DMS153 treated with DMSO at 0.1 percent for 48 hours (cell line): ENCODE data around the gene DNAJC27.

Experiments
- DNase-seq: peaks from one replicate; lab custom pipeline; 2025; ENCODE audit not compliant: unreplicated experiment; lab: John Stamatoyannopoulos, UW

DNAJC27 gene

GRCh38 chr2:24909555-24910177 lies 62.1 kb downstream of the DNAJC27 start:
- no peak for DNase-seq

- DNase-seq: no peak
Measured at GRCh38 chr2:24908461-24908901, 63.3 kb downstream of the DNAJC27 start.

GRCh38 chr2:24907116-24907515 lies 64.6 kb downstream of the DNAJC27 start:
- no peak for DNase-seq

- no peak for DNase-seq
Measured at GRCh38 chr2:24906466-24906865, 65.3 kb downstream of the DNAJC27 start.

GRCh38 chr2:24903161-24904103 lies 68.3 kb downstream of the DNAJC27 start:
- DNase-seq: no peak

- no peak for DNase-seq
Measured at GRCh38 chr2:24899361-24899910, 72.3 kb downstream of the DNAJC27 start.

DNA sequence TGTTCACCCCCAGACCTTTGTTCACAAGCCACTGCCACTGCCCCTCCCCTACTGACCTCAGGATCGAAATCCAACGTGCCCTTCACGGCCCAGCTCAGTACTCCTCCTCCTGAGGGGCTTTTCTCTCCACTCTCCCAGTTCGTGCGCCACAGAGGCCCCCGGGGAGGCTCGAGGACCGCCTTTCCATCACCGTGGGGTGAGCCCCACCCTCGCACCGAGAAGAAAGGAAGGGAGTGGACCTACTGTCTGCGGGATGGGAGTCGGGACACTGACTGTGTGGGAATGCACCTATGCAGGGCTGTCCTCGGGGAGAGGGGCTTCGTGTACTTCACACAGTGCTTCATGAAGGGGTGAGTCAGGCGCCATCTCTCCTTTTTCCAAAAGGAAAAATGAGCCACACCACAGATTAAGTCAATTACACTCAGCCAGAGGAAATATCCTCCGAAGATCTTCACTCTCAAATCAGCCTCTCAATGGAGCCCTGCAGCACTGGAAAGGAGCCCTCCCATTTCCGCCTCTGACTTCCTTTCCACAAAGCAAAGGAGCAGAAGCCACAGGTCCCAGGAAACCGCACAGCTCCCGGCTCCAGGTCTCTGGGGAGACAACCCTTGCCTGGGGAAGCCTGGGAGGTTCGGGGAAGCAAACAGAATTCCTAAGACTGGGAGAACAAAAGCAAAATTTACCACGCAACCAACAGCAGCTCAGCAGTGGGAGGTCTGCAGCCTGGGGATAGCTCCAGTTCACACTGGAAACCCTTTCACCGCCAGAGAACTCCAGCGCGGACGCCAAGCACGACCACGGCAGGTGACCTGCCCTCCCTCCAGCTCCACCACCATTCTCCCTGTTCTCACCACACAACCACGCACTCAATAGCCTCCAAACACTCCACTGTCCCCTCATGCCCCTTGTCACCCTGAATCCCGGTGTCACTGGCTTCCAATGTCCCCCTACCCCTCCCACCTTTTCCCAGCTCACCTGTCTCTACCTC lies 73.3 kb downstream of the DNAJC27 start:
- no peak for DNase-seq

- no peak for DNase-seq
Measured at GRCh38 chr2:24894750-24895149, 77.0 kb downstream of the DNAJC27 start.

- DNase-seq: no peak
Measured at GRCh38 chr2:24893934-24894333, 77.8 kb downstream of the DNAJC27 start.
